NCI-H345 treated with DMSO at 0.1 percent for 48 hours (cell line): Measurements from ENCODE around the gene CCM2.
"Not testable (repeated sequence)": the region's sequence is repeated elsewhere in the genome, so short reads cannot be mapped to it uniquely, and the experiment has no call there.

Source experiments
- DNase-seq: peaks from one replicate; lab custom pipeline; 2025; ENCODE audit not compliant: unreplicated experiment; lab: John Stamatoyannopoulos, UW

CCM2 gene

DNA sequence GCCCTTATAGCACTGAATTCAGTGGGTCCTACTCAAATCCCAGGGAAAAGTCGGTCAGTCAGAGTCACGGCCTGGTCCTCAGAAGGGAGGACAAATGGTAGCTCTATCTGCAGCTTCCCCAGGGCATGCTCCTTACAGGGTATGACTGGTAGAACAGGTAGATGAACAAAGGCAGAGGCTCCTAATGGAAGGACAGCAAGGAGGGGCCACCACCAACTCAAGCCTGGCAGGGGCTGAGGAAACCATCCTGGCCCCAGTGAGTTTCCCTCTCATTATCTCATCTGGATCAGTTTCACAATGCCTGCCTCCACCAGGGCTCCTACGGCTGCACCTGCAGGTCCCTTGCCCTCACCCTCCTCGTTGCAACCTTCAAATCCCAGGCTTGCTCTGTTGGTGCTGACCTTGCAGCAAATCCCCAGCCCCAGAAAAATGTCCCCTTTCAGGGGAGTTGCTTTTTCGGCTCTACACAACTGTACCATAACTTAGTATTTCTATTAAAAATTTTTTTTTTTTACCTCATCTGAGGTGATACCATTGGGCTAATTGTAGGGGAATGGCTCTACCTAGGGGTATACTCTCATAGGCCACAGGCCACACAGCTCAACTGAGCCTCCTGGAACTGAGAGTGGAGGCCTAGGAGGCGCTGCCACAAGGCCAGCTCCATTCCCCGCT, 18.8 kb upstream of the CCM2 start:
- DNase-seq = no peak

DNA sequence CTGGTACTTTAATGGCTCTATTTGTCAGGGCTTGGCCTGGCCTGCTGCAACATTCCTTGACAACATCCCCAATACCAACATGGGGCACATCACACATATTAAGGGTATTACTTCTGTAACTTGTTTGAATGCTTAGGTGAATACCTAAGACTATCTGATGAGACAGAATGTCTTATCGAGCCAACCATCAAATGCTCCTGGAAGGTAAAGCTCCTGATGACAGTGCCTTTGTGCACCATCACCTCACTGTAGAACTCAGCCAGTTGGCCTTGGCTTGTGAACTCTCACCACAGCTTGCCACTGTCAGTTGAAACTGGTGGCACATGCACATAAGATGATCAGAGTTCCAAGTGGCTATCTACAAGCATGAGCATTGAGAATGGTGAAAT, 17.5 kb upstream of the CCM2 start:
- DNase-seq = no peak

DNA sequence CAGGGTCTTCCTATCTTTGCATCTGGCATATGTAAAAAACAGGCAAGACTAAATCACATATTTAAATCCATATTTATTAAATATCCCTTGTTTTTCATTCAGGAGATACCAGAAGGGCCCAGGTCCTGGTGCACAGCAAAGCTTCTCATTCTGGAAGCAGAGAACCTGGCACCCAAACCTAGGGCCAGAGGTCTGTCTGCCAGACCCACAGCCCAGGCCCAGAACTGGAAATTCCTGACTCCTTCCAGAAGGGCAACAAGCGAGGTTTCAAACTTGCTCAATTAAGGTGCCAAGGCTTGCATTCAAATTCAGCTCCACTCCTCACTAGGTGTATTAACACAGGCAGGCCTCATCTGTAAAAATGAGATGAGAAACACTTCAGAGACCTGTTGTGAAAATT, 17.0 kb upstream of the CCM2 start:
- no peak for DNase-seq

DNA sequence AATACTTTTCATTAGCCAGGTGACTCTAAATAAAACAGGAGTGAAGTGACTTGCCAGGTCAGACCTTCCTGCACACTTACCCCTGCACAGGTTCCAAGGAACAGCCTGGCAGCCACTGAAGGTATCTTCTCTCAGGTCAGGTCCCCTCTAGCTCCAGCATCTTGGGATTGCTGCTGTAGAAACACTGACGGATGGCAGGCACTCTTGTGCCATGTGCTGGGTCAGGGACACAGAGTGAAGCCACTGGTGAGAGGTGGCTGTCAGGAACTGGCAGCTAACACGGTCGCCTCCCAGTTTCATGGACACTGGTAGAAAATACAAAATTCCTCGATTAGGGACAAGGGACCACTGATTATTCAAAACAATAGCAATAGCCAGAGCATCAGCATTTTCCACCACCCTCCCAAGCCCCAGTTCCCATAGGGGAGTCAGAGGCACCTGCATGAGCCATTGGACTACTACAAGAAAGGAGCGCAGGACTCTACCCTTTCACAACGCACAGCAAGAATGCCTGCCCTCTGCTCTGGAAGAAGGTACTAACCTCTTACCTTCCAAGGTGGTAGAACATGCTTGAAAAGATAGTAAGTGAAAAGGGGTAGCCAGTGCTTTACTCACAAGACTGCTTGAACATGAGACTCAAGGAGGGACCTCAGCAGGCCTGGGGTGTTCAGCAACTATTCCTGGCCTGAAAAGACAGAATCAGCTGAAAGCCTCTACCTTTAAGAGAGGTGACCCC, 16.1 kb upstream of the CCM2 start:
- no peak for DNase-seq

DNA sequence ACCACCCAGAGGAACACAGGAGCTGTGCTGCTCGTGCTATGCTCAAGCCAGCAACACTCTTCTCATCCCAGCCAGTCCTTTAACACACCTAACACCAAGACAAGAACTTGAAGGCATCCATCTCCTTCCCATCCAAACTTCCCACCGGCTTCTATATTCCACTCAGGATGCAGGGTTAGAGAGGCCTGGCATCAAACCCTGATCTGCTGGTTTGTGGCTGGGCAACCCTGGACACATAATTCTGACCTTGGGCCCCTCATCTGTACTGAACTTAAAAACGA, 15.6 kb upstream of the CCM2 start:
- DNase-seq = no peak

DNA sequence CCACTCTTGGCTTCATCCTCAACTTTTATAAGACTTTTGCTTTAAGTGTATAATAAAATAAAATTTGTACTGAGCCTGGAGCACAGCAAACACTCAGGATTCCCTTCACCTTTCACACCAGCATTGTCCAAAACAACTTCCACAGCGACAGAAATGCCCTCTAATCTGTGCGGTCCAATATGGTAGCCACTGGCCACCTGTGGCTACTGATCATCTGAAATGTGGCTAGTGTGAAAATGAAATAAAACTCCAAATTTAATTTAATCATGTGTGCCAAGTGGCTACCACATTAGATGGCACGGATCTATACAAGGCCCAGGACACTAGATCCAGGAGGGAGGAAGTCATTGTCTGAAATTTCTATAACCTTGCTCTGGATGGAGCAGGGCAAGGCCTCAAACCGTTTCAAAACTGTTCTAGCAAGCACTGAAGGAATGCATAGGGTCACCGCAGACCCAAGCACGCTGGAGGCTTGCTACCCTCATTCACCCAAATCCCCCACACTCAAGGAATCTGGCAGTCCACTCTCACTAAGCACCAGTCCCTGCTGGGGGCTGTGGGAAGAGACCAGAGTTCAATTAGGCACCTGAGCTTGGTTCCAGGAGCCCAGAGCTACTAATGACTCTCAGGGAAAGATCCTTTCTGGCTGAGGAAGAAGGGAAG, 14.8 kb upstream of the CCM2 start:
- DNase-seq = no peak

DNA sequence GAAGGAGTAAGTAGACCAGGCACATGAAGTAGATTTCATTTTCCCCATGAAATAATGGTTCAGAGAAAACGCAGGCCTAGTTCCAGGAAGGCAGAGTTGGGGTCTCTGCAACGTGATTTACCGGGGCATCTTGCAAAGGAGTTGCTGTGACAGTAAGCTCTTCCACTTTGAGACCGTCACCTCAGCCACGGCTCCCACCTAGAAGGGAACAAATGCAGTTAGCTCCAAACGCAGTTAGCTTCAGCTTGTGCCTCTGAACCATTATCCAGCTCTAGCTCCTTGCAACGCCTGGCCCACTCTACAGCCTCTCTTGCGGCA, 14.1 kb upstream of the CCM2 start:
- DNase-seq = no peak

DNA sequence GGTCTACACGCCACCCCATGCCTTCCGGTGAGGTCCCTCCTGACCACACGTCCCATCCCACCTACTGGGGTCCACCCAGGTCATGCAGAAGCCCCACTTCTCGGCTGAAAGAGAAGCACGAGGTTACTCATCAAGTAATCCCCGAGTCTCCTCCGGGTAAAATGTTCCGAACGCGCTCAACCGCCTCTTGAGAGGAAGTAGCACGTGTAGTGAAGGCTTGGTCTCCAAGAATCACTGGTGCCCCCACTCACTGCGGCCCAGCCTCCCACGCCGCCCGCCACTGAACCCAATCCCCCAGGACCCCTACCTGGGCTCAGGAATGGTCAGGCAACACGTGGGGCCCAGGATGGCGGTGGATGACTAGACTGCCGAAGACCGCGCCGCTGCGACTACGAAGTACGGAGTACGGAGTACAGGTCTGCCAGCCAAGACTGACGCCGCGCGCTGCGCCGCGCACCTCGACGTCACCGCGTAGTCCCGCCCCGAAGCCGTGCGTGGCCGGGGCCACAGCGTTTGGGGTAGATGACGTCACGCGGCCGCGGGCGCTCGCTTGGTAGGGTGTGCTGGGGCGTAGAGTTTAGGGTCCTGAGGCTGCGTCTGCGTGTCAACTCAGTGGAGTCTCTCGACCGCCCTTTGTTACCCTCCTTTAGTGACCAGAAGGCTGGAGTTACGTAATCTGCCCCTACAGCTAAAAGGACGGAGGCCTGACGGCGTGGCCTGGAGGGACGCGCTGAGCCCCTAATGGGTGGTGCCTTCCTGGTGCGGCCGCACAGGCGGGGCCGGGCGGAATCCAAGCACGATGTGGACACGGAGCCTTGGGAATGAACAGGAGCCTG, 13.6 kb upstream of the CCM2 start:
- DNase-seq = peak; percentile 81

DNA sequence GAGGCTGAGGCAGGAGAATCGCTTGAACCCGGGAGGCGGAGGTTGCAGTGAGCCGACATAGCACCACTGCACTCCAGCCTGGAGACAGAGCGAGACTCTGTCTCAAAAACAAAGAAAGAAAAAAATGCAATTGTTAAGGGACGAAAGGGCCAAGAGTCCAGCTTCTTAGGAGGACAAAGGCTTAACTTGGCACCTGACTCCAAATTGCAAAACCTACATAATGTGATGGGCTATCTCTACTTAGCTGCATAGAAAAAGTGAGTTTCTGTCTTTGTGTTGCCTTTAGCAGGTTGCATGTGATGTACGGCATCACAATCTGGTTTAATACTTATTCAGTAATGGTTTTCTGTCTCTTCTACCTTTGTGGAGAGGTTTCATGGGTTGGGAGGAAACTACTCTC, 12.5 kb upstream of the CCM2 start:
- DNase-seq = no peak

DNA sequence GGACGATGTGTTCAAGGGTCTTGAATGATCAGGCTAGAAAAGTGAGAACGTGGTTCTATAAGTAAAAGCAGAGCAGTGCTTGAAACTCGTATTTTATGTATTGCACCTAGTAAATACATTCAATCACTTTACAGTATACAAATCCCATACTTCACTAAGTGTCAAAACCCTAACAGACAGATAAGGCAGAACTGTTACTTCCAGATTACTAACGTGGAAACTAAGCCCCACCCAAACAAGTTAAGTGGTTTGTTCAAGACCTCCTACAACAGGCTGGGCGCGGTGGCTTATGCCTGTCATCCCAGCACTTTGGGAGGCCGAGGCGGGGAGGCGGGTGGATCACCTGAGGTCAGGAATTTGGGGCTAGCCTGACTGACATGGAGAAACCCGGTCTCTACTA, 12.0 kb upstream of the CCM2 start:
- DNase-seq = no peak

DNA sequence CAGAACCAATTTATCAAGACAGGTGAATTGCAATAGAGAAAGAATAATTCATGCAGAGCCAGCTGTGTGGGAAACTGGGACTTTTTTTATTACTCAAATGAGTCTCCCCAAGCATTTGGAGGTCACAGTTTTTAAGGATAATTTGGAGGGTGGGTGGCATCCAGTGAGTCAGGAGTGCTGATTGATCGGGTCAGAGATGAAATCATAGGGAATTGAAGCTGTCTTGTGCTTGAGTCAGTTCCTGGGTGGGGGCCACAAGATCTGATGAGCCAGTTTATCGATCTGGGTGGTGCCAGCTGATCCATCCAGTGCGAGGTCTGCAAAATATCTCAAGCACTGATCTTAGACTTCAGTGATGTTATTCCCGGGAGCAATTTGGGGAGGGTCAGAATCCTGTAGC, 11.3 kb upstream of the CCM2 start:
- no peak for DNase-seq

DNA sequence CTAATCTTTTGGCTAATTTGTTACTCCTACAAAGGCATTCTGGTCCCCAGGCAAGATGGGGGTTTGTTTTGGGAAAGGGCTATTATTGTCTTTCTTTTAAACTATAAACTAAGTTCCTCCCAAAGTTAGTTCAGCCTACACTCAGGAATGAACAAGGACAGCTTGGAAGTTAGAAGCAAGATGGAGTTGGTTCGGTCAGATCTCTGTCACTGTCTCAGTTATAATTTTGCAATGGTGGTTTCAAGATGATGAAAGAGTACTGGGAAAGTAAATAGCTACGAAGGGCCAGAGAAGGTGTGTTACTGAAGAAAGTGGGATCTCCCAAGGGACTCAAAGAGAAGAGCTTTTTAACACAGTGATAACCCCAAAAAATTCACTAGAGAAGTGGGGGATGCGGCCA, 10.9 kb upstream of the CCM2 start:
- no peak for DNase-seq

DNA sequence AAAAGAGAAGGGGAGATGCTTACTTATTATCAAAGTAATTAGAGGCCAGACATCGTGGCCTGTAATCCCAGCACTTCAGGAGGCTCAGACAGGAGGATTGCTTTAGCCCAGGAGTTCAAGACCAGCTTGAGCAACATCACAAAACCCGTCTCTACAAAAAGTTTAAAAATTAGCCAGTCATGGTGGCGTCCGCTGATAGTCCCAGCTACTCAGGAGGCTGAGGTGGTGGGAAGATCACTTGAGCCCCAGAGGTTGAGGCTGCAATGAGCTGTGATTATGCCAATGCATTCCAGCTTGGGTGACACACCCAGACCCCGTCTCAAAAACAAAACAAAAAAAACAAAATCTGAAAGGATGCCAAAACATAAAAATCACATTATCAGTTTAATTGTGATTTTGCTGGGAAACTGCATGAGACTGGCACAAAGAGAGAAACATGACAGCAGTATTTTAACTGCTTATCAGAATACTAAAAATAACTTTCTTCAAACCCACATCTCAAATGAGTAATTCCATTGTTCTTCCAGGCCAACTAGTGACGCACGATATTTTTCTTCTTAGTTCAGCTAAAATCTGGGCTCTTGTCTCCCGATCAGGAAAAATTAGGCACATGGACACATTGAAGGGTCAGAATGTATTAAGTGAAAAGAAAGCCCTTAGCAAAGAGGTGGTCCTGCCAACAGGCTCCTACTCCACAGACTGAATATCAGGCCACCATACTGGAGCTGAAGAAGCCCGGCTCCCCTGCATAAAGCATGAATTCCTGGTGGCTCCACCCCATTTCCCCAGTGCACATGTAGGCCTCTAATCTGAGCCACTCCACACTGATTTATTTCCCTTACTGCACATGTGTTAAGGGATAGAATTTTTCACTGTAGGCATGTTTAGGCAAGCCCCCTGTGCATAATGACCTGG, 9.6 kb upstream of the CCM2 start:
- no peak for DNase-seq

DNA sequence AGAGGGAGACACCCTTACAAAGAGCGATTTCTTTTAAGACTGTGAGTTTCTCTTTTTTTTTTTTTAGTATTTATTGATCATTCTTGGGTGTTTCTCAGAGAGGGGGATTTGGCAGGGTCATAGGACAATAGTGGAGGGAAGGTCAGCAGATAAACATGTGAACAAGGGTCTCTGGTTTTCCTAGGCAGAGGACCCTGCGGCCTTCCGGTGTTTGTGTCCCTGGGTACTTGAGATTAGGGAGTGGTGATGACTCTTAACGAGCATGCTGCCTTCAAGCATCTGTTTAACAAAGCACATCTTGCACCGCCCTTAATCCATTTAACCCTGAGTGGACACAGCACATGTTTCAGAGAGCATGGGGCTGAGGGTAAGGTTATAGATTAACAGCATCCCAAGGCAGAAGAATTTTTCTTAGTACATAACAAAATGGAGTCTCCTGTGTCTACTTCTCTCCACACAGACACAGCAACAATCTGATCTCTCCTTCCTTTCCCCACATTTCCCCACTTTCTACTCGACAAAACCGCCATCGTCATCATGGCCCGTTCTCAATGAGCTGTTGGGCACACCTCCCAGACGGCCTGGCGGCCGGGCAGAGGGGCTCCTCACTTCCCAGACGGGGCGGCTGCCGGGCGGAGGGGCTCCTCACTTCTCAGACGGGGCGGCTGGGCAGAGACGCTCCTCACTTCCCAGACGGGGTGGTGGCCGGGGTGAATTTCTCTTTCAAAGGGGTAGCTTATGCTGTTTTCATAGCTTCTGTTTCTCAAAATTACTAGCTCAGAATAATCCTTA, 7.8 kb upstream of the CCM2 start:
- DNase-seq = not testable (repeated sequence)

DNA sequence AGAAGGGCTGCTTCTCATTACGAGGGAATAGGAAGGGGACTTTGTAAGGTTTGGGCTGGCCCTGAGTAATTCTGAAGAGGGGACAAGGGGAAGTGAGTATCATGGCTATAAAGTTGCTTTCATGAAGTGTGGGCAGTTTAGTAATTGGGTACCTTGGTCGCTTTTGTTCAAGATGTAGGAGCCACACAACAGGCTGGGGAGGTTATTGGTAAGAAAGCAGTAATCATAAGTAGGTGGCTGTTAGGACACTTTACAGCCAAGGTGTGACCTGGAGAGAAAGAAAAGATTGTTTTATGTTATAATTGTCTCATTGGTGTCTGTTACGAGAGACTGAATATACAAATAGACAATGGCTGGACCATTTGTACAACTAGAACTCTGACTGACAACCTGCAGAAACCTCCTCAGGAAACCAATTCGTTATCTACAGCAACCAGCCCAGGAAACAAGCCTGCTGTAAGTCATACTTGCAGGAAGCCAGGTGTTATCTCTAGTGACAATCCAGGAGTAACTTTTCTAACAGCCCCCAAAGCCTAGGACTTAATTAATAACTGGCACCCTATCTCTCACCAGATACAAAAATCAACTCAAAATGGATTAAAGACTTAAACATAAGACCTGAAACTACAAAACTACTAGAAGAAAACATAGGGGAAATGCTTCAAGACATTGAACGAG, 5.0 kb upstream of the CCM2 start:
- no peak for DNase-seq

DNA sequence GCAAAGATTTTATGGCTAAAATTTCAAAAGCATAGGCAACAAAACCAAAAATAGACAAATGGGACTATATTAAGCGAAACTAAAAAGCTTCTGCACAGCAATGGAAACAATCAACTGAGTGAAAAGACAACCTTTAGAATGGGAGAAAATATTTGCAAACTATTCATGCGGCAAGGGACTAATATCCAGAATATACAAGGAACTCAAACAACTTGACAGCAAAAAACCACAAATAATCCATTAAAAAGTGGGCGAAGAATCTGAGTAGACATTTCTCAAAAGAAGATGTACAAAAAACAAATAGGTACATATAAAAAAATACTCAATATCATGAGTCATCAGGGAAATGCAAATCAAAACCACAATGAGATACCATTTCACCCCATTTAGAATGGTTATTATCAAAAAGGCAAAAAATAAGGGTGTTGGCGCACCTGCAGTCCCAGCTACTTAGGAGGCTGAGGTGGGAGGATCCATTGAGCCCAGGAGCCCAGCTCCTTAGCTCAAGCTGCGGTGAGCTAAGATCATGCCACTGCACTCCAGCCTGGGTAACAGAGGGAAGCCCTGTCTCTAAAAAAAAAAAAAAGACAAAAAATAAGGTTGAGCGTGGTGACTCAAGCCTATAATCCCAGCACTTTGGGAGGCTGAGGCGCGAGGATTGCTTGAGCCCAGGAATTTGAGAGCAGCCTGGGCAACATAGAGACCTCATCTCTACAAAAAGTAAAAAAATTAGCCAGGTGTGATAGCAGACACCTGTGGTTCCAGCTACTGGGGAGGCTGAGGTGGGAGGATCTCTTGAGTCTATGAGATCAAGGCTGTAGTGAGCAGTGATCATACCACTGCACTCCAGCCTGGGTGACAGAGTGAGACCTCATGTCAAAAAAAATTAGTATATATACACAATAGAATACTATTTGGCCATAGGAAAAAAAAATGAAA, 4.2 kb upstream of the CCM2 start:
- no peak for DNase-seq

DNA sequence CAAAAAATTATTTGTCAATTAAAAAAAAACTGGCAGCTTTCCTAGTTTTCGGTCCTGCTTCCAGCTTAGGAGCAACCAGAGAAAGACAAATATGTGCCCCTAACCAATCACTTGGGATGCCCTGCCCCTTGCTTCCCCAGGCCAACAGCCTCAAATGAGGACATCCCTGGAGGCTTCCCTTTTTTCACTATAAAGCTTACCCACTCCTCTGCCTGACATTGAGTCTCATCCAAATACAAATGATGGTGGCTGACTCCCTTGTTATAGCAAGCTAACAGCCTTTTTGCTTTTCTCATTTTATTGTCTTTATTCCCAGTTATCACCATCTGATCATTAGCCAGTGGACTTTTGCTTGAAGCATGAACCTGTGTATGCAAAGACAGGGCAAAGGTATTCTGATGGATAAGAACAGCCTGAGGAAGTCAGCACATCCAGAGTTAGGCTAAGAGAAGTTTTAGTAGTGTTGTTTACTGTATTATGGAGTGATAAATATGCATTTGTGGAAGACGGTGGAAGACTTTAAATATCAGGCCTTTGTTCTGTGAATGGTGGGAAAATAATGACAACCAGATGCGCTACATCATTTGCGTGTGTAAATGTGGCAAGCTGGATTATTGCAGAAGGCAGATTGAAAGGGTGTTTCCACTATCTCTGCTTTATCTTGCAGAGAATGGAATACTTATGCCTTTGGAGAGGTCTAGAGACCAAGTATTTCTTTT, 1.7 kb upstream of the CCM2 start:
- no peak for DNase-seq
